Tibial nerve (tissue), 4 donors: ENCODE measurements around the gene CIT. TPM values are rescaled to one million over a fixed set of nuclear protein-coding genes. Genes with fewer than 3 reads are reported as not detected.

Experiments
- DNase-seq, 2 donors: peaks; one replicate each; pipeline ENCODE4 v3.0.0-alpha.2; 2019; ENCODE audit warnings: low spot score in 2 of 2
- H3K27ac ChIP-seq, 4 donors: fragments of 200-600 bp; sonication (generic) in 3 of 4; one replicate each; pipeline ENCODE4 v1.5.1; 2017 to 2019; ENCODE audit warnings: mild to moderate bottlenecking in 1 of 4
- H3K27me3 ChIP-seq, 2 donors: fragments of 200-600 bp; sonication (generic) in 1 of 2; one replicate each; pipeline versions ENCODE4 v1.5.1 to v1.6.0; 2017 to 2019
- H3K36me3 ChIP-seq, 3 donors: fragments of 200-600 bp; sonication (generic); one replicate each; pipeline ENCODE4 v1.5.1; 2018 to 2019
- H3K4me1 ChIP-seq, 4 donors: fragments of 200-600 bp; sonication (generic) in 3 of 4; one replicate each; pipeline ENCODE4 v1.5.1; 2017 to 2019
- H3K4me3 ChIP-seq, 4 donors: fragments of 200-600 bp; sonication (generic) in 3 of 4; one replicate each; pipeline ENCODE4 v1.5.1; 2017 to 2019; ENCODE audit warnings: mild to moderate bottlenecking in 1 of 4, moderate library complexity in 1 of 4
- H3K9me3 ChIP-seq, 4 donors: fragments of 200-600 bp; sonication (generic) in 3 of 4; one replicate each; pipeline ENCODE4 v1.5.1; 2017 to 2019
- CTCF ChIP-seq, 5 experiments: fragments of 200-600 bp in 3 of 5; fragments of 450-650 bp in 2 of 5; sonication (generic) in 3 of 5; IDR thresholded peaks; one replicate each; pipeline ENCODE4 v1.5.1; 2016 to 2019; ENCODE audit warnings: antibody characterized with exemption in 5 of 5, mild to moderate bottlenecking in 3 of 5, moderate library complexity in 2 of 5
- EP300 ChIP-seq, 2 donors: sonication (generic); formaldehyde crosslinking; IDR thresholded peaks; one replicate each; pipeline ENCODE4 v1.6.1; 2017; ENCODE audit warnings: antibody characterized with exemption in 2 of 2, mild to moderate bottlenecking in 1 of 2
- POLR2A ChIP-seq, 2 donors: fragments of 450-650 bp; IDR thresholded peaks; one replicate each; pipeline ENCODE4 v1.6.1; 2017; ENCODE audit warnings: antibody characterized with exemption in 2 of 2, mild to moderate bottlenecking in 2 of 2, moderate library complexity in 2 of 2
- WGBS, 2 donors: methylation state at CpG; one replicate each; pipeline ENCODE4 v1.1.5; 2018; 5-methylcytosine and 5-hydroxymethylcytosine counted together
- total RNA-seq, 4 donors: library from RNA; depleted of rRNA; stranded (reverse); fragments of >200 nt; gene quantifications; one replicate each; pipeline ENCODE4 v1.1.0, GENCODE V29; 2016

CIT gene
- total RNA-seq, 4 donors from 2014 or later, result 22.0 to 72.1 (median 40.8) TPM

DNA sequence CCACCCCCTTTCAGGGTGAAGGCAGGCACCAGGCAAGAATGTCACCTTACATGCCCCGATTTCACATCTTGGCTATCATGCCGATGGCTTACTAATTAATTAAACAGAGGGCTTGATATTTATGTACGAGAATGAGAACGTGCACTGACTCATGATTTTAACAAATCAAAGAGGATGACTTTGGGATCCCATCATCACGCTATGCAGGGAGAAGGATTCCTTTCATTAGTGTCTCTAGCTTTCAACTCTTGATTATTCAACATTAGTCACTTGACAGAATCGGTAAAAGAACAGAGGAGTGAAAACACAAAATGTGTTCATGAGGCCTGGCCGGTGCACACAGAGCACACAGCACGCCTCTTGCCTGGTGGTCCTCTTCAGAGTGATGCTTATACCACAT lies 128.6 kb downstream of the CIT start:
- TF ChIP-seq EP300 (IDR thresholded peaks at IDR 0.05) (no peak), CTCF (IDR thresholded peaks at IDR 0.05) (no peak), POLR2A (IDR thresholded peaks at IDR 0.05) (no peak)
- H3K4me3 ChIP-seq, result no peak overlapping the region
- WGBS, 2 donors, result 83 to 87% methylated on average over 8 of the region's 8 CpGs
- peaks cover 0 to 61% (median 0%) of the 10 kb centered on the region in 3 donors for H3K36me3 ChIP-seq
- no peak overlapping the region for H3K27ac ChIP-seq
- DNase-seq, result no peak
- H3K9me3 ChIP-seq, result peaks cover 0 to 26% (median 4%) of the 10 kb centered on the region in 4 donors
- no peaks in the 10 kb centered on the region for H3K4me1 ChIP-seq
- no peaks in the 10 kb centered on the region for H3K27me3 ChIP-seq

GRCh38 chr12:119746169-119746568 lies 131.0 kb downstream of the CIT start:
- Histone ChIP-seq H3K36me3 (peaks cover 0 to 52% (median 0%) of the 10 kb centered on the region in 3 donors), H3K4me1 (no peaks in the 10 kb centered on the region), H3K27me3 (no peaks in the 10 kb centered on the region), H3K4me3 (no peak overlapping the region), H3K9me3 (peaks cover 0 to 26% (median 4%) of the 10 kb centered on the region in 4 donors), H3K27ac (no peak overlapping the region)
- DNase-seq, result no peak
- 95 to 98% methylated on average over 2 of the region's 2 CpGs for WGBS, 2 donors
- TF ChIP-seq EP300 (IDR thresholded peaks at IDR 0.05) (no peak), POLR2A (IDR thresholded peaks at IDR 0.05) (no peak), CTCF (IDR thresholded peaks at IDR 0.05) (no peak)

DNA sequence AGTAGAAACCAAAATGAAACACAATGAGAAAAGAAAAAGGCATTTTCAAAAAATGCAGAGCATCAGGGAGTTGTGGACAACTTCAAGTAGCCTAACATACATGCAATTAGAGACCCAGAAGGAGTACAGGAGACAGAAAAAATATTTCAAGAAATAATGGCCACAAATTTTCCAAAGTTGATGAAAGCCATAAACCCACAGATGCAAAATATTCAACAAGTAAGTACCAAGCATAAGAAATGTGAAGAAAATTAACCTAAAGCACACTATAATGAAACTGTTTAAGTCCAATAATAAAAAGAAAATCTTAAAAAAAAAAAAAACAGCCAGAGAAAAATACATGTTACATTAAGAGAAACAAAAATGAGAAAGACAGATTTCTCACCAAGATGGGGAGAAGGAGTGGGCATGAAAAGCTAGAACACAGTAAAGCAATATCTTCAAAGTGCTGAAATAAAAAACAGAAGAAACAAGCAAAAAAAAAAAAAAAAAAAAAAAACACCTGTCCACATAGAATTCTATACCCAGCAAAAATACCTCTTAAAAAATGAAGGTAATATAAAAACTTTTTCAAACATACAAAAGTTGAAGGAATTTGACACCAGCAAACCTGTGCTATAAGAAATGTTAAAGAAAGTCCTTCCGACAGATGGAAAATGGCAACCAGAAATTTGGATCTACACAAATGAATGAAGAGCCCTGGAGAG lies 132.1 kb downstream of the CIT start:
- Histone ChIP-seq H3K27me3 (no peaks in the 10 kb centered on the region), H3K4me1 (no peaks in the 10 kb centered on the region), H3K36me3 (peaks cover 0 to 41% (median 0%) of the 10 kb centered on the region in 3 donors), H3K27ac (no peak overlapping the region), H3K4me3 (no peak overlapping the region), H3K9me3 (peaks cover 0 to 26% (median 4%) of the 10 kb centered on the region in 4 donors)
- 98% methylated on average over 1 of the region's 1 CpG for WGBS, 2 donors
- TF ChIP-seq CTCF (IDR thresholded peaks at IDR 0.05) (no peak), POLR2A (IDR thresholded peaks at IDR 0.05) (no peak), EP300 (IDR thresholded peaks at IDR 0.05) (no peak)
- DNase-seq, result no peak

- Histone ChIP-seq H3K4me1 (no peaks in the 10 kb centered on the region), H3K27ac (no peak overlapping the region), H3K27me3 (no peaks in the 10 kb centered on the region), H3K36me3 (peaks cover 0 to 41% (median 0%) of the 10 kb centered on the region in 3 donors), H3K9me3 (peaks cover 0 to 26% (median 4%) of the 10 kb centered on the region in 4 donors), H3K4me3 (no peak overlapping the region)
- 42 to 48% methylated on average over 3 of the region's 3 CpGs for WGBS, 2 donors
- DNase-seq, result no peak
- TF ChIP-seq CTCF (IDR thresholded peaks at IDR 0.05) (no peak), POLR2A (IDR thresholded peaks at IDR 0.05) (no peak), EP300 (IDR thresholded peaks at IDR 0.05) (no peak)
Observed at GRCh38 chr12:119742700-119743099, 134.4 kb downstream of the CIT start.

- WGBS, 2 donors, result 81 to 90% methylated on average over 4 of the region's 4 CpGs
- Histone ChIP-seq H3K4me1 (no peaks in the 10 kb centered on the region), H3K36me3 (peaks cover 0 to 25% (median 0%) of the 10 kb centered on the region in 3 donors), H3K9me3 (peaks cover 0 to 18% (median 2%) of the 10 kb centered on the region in 4 donors), H3K27ac (no peak overlapping the region), H3K27me3 (no peaks in the 10 kb centered on the region), H3K4me3 (no peak overlapping the region)
- DNase-seq, result no peak
- no peak for TF ChIP-seq EP300 (IDR thresholded peaks at IDR 0.05)
- no peak for TF ChIP-seq CTCF (IDR thresholded peaks at IDR 0.05)
- TF ChIP-seq POLR2A (IDR thresholded peaks at IDR 0.05), result no peak
Observed at GRCh38 chr12:119740830-119741229, 136.3 kb downstream of the CIT start.
